SK-N-SH treated with all-trans-retinoic acid at 6 μM for 48 hours (cell line): ENCODE measurements around the gene KIF2A.

Source experiments
- ATAC-seq: fragments of 200-7000 bp; cut with Tn5 transposase; 3 replicates; pipeline ENCODE4 v1.9.1; 2020; ENCODE audit warnings: mild to moderate bottlenecking, moderate library complexity
- ARNTL ChIP-seq: fragments of 450-650 bp; formaldehyde crosslinking; IDR thresholded peaks from 2 replicates; pipeline ENCODE4 v1.5.0; 2020; ENCODE audit warnings: low read depth, mild to moderate bottlenecking, moderate library complexity, borderline replicate concordance
- BACH2 ChIP-seq: fragments of 250-450 bp; sonication (Bioruptor Pico); IDR thresholded peaks from 2 replicates; pipeline ENCODE4 v1.9.0; 2021; ENCODE audit warnings: mild to moderate bottlenecking, borderline replicate concordance
- CSDC2 ChIP-seq: fragments of 250-450 bp; sonication (Bioruptor Pico); IDR thresholded peaks from 2 replicates; pipeline ENCODE4 v1.5.0; 2020; ENCODE audit warnings: mild to moderate bottlenecking, moderate library complexity
- ESRRG ChIP-seq: fragments of 250-450 bp; sonication (Bioruptor Pico); IDR thresholded peaks from 2 replicates; pipeline ENCODE4 v1.6.1; 2021; ENCODE audit warnings: mild to moderate bottlenecking
- GLIS3 ChIP-seq: fragments of 250-450 bp; sonication (Bioruptor Pico); IDR thresholded peaks from 2 replicates; pipeline ENCODE4 v1.5.0; 2020; ENCODE audit warnings: mild to moderate bottlenecking, moderate library complexity
- ISL1 ChIP-seq: fragments of 250-450 bp; sonication (Bioruptor Pico); IDR thresholded peaks from 2 replicates; pipeline ENCODE4 v2.1.2; 2022; ENCODE audit warnings: mild to moderate bottlenecking, moderate library complexity
- OSR1 ChIP-seq: fragments of 250-450 bp; sonication (Bioruptor Pico); IDR thresholded peaks from 2 replicates; pipeline ENCODE4 v1.8.0; 2022; ENCODE audit warnings: moderate library complexity, mild to moderate bottlenecking, inconsistent platforms
- PATZ1 ChIP-seq: fragments of 250-450 bp; sonication (Bioruptor Pico); IDR thresholded peaks from 2 replicates; pipeline ENCODE4 v1.8.0; 2020; ENCODE audit warnings: mild to moderate bottlenecking, moderate library complexity, borderline replicate concordance
- PPARA ChIP-seq: fragments of 250-450 bp; sonication (Bioruptor Pico); IDR thresholded peaks from 2 replicates; pipeline ENCODE4 v1.5.0; 2020; ENCODE audit warnings: mild to moderate bottlenecking, borderline replicate concordance
- RARB ChIP-seq: fragments of 250-450 bp; sonication (Bioruptor Pico); IDR thresholded peaks from 2 replicates; pipeline ENCODE4 v1.8.0; 2021; ENCODE audit warnings: mild to moderate bottlenecking, moderate library complexity
- TCF4 ChIP-seq: fragments of 250-450 bp; sonication (Bioruptor Pico); IDR thresholded peaks from 2 replicates; pipeline ENCODE4 v1.8.0; 2021; ENCODE audit warnings: mild to moderate bottlenecking, moderate library complexity, borderline replicate concordance
- TOX ChIP-seq: fragments of 250-450 bp; sonication (Bioruptor Pico); IDR thresholded peaks from 2 replicates; pipeline ENCODE4 v1.8.0; 2021; ENCODE audit warnings: mild to moderate bottlenecking, moderate library complexity, borderline replicate concordance
- TSHZ2 ChIP-seq: fragments of 250-450 bp; sonication (Bioruptor Pico); IDR thresholded peaks from 2 replicates; pipeline ENCODE4 v1.5.0; 2020; ENCODE audit warnings: mild to moderate bottlenecking, moderate library complexity
- ZC3H10 ChIP-seq: fragments of 250-450 bp; sonication (Bioruptor Pico); IDR thresholded peaks from 2 replicates; pipeline ENCODE4 v1.5.1; 2021; ENCODE audit warnings: mild to moderate bottlenecking, moderate library complexity
- ZFP3 ChIP-seq: fragments of 250-450 bp; sonication (Bioruptor Pico); IDR thresholded peaks from 2 replicates; pipeline ENCODE4 v1.5.0; 2020; ENCODE audit warnings: mild to moderate bottlenecking, moderate library complexity
- ZFP30 ChIP-seq: fragments of 450-650 bp; formaldehyde crosslinking; IDR thresholded peaks from 2 replicates; pipeline ENCODE4 v1.5.0; 2022; ENCODE audit warnings: mild to moderate bottlenecking, moderate library complexity
- ZNF565 ChIP-seq: fragments of 450-650 bp; formaldehyde crosslinking; conservative IDR thresholded peaks from 2 replicates; pipeline ENCODE4 v1.5.0; 2020; ENCODE audit warnings: low read depth, mild to moderate bottlenecking, moderate library complexity
- ZNF70 ChIP-seq: fragments of 450-650 bp; formaldehyde crosslinking; IDR thresholded peaks from 2 replicates; pipeline ENCODE4 v1.5.0; 2020; ENCODE audit warnings: mild to moderate bottlenecking, moderate library complexity
- ZNF8 ChIP-seq: fragments of 450-650 bp; formaldehyde crosslinking; IDR thresholded peaks from 2 replicates; pipeline ENCODE4 v1.5.0; 2020; ENCODE audit warnings: mild to moderate bottlenecking, moderate library complexity
- TF ChIP-seq, protein P1 (sequence below): fragments of 250-450 bp; sonication (Bioruptor Pico); IDR thresholded peaks from 2 replicates; pipeline ENCODE4 v1.5.1; 2020; ENCODE audit warnings: low read depth, mild to moderate bottlenecking, moderate library complexity
- TF ChIP-seq, protein P2 (sequence below): fragments of 250-450 bp; sonication (Bioruptor Pico); IDR thresholded peaks from 2 replicates; pipeline ENCODE4 v1.5.1; 2021; ENCODE audit warnings: mild to moderate bottlenecking, moderate library complexity
- TF ChIP-seq, protein P3 (sequence below): fragments of 250-450 bp; sonication (Bioruptor Pico); IDR thresholded peaks from 2 replicates; pipeline ENCODE4 v1.8.0; 2021; ENCODE audit warnings: low read depth, mild to moderate bottlenecking, moderate library complexity, borderline replicate concordance

Gene KIF2A

GRCh38 chr5:62273687-62274086 lies 32.3 kb upstream of the KIF2A start:
- ATAC-seq = no peak
- no peak for TF ChIP-seq CSDC2 (CRISPR knock-in tag)
- no peak for TF ChIP-seq PPARA
- no peak for TF ChIP-seq TOX
- TF ChIP-seq TSHZ2 (CRISPR knock-in tag) = no peak
- no peak for TF ChIP-seq ISL1 (CRISPR knock-in tag)
- TF ChIP-seq PATZ1 (CRISPR knock-in tag) = no peak
- TF ChIP-seq GLIS3 (CRISPR knock-in tag) = no peak
- TF ChIP-seq ZFP30 = no peak
- TF ChIP-seq ZC3H10 (CRISPR knock-in tag) = no peak
- TF ChIP-seq TCF4 (CRISPR knock-in tag) = no peak
- TF ChIP-seq BACH2 (CRISPR knock-in tag) = no peak
- TF ChIP-seq ESRRG (CRISPR knock-in tag) = no peak
- TF ChIP-seq ZNF565 (CRISPR knock-in tag) = no peak
- TF ChIP-seq ARNTL (CRISPR knock-in tag) = no peak
- TF ChIP-seq, protein P1, sequence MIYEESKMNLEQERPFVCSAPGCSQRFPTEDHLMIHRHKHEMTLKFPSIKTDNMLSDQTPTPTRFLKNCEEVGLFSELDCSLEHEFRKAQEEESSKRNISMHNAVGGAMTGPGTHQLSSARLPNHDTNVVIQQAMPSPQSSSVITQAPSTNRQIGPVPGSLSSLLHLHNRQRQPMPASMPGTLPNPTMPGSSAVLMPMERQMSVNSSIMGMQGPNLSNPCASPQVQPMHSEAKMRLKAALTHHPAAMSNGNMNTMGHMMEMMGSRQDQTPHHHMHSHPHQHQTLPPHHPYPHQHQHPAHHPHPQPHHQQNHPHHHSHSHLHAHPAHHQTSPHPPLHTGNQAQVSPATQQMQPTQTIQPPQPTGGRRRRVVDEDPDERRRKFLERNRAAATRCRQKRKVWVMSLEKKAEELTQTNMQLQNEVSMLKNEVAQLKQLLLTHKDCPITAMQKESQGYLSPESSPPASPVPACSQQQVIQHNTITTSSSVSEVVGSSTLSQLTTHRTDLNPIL (CRISPR knock-in tag) = no peak
- TF ChIP-seq, protein P2, sequence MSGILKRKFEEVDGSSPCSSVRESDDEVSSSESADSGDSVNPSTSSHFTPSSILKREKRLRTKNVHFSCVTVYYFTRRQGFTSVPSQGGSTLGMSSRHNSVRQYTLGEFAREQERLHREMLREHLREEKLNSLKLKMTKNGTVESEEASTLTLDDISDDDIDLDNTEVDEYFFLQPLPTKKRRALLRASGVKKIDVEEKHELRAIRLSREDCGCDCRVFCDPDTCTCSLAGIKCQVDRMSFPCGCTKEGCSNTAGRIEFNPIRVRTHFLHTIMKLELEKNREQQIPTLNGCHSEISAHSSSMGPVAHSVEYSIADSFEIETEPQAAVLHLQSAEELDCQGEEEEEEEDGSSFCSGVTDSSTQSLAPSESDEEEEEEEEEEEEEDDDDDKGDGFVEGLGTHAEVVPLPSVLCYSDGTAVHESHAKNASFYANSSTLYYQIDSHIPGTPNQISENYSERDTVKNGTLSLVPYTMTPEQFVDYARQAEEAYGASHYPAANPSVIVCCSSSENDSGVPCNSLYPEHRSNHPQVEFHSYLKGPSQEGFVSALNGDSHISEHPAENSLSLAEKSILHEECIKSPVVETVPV (CRISPR knock-in tag) = no peak
- TF ChIP-seq ZFP3 (CRISPR knock-in tag) = no peak
- TF ChIP-seq OSR1 (CRISPR knock-in tag) = no peak
- TF ChIP-seq, protein P3, sequence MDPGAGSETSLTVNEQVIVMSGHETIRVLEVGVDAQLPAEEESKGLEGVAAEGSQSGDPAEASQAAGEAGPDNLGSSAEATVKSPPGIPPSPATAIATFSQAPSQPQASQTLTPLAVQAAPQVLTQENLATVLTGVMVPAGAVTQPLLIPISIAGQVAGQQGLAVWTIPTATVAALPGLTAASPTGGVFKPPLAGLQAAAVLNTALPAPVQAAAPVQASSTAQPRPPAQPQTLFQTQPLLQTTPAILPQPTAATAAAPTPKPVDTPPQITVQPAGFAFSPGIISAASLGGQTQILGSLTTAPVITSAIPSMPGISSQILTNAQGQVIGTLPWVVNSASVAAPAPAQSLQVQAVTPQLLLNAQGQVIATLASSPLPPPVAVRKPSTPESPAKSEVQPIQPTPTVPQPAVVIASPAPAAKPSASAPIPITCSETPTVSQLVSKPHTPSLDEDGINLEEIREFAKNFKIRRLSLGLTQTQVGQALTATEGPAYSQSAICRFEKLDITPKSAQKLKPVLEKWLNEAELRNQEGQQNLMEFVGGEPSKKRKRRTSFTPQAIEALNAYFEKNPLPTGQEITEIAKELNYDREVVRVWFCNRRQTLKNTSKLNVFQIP (CRISPR knock-in tag) = no peak
- no peak for TF ChIP-seq RARB (CRISPR knock-in tag)

DNA sequence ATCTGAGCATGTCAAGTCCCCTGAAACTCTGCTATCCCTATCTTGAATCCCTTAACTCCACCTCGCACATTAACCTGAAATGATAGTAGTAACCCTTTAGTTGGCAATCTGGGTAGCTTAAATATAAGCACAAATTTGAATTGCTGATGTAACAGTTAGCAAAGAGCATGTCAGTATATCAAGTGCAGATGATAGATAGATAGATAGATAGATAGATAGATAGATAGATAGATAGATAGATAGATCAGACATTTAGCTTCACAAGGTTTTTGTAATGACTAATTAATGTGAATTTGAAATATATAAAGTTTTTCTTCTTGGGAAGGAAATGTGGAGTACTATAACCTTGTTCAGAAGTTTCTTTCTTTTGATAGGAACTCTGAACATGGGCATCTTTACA lies 30.4 kb upstream of the KIF2A start:
- no peak for TF ChIP-seq ARNTL (CRISPR knock-in tag)
- TF ChIP-seq BACH2 (CRISPR knock-in tag) = no peak
- no peak for TF ChIP-seq ZFP30
- no peak for TF ChIP-seq PPARA
- TF ChIP-seq ZC3H10 (CRISPR knock-in tag) = no peak
- no peak for TF ChIP-seq ISL1 (CRISPR knock-in tag)
- TF ChIP-seq ZNF8 (CRISPR knock-in tag) = no peak
- no peak for TF ChIP-seq RARB (CRISPR knock-in tag)
- TF ChIP-seq ESRRG (CRISPR knock-in tag) = no peak
- no peak for TF ChIP-seq ZNF70 (CRISPR knock-in tag)
- no peak for TF ChIP-seq ZNF565 (CRISPR knock-in tag)
- TF ChIP-seq PATZ1 (CRISPR knock-in tag) = no peak
- TF ChIP-seq OSR1 (CRISPR knock-in tag) = no peak
- TF ChIP-seq, protein P1 (CRISPR knock-in tag) = no peak
- no peak for TF ChIP-seq GLIS3 (CRISPR knock-in tag)
- TF ChIP-seq CSDC2 (CRISPR knock-in tag) = no peak
- TF ChIP-seq TSHZ2 (CRISPR knock-in tag) = no peak
- no peak for ATAC-seq
